ENCODE results near the gene DUOXA2. TPM values are rescaled to one million over a fixed set of nuclear protein-coding genes. Genes with fewer than 3 reads are reported as not detected.

The DUOXA2 gene
- total RNA-seq, 1 donor from 2014 or later, result not detected

DNA sequence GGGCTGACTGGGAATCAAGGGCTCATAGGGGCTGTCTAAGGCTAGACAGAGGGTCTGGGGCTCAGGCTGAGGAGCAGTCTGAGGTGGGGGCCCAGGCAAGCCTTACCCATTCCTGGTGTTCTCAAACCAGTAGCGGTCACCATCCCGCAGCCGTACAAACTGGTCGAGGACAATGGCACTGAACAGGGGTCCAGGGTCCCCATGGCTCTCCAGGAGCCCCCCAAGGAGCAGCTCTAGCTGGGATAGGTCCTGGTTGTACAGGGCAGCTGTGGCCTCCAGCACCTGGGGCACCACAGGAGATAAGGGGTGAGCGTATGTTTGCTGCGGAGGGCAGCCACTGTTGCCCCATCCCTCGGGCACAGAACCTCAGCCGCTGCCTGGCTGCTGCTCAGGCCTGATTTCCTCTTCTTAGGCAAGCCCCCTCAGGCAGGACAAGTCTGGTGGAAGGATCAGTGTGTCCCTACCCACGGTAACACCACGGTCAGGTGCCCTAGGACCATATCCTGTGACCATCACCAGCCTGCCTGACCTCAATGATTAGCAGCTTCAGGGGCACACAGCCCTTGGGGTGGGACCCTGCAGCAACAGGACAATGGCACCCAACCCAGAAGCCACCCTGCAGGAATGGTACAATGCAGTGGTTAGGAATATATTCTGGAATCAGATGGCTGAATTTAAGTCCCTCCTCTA is 6.0 kb upstream of the DUOXA2 start:
- H3K4me3 ChIP-seq (ENCODE audit: insufficient read depth, low read depth, low read length), result no peak overlapping the region
- Mint-ChIP-seq H3K9me3 (ENCODE audit: unreplicated experiment) (peaks cover 6% of the 10 kb centered on the region), H3K27ac (ENCODE audit: unreplicated experiment) (no peak overlapping the region), H3K36me3 (ENCODE audit: low read depth, unreplicated experiment) (no peaks in the 10 kb centered on the region), H3K4me1 (ENCODE audit: low read depth, unreplicated experiment) (no peaks in the 10 kb centered on the region), H3K27me3 (ENCODE audit: low read depth, unreplicated experiment) (peaks cover 69% of the 10 kb centered on the region), H3K4me3 (ENCODE audit: unreplicated experiment) (no peak overlapping the region)
- no peak for DNase-seq (ENCODE audit: low read depth)
- H3K9ac ChIP-seq (ENCODE audit: low read length), result no peak overlapping the region
- no peaks in the 10 kb centered on the region for H3K4me1 ChIP-seq (ENCODE audit: insufficient read depth, low read length)
- no peak for FAIRE-seq
- H4K20me1 ChIP-seq (ENCODE audit: insufficient read depth, low read length), result no peaks in the 10 kb centered on the region
- no peaks in the 10 kb centered on the region for H3K9me3 ChIP-seq (ENCODE audit: insufficient read depth, low read depth, low read length)
- H3K79me2 ChIP-seq (ENCODE audit: insufficient read depth, low read length), result no peaks in the 10 kb centered on the region
- H3K4me2 ChIP-seq (ENCODE audit: low read length), result no peak overlapping the region
- no peak overlapping the region for H2AFZ ChIP-seq (ENCODE audit: low read depth, low read length)
- no peaks in the 10 kb centered on the region for H3K36me3 ChIP-seq (ENCODE audit: insufficient read depth, low read length)
- peaks cover 44% of the 10 kb centered on the region for H3K27me3 ChIP-seq (ENCODE audit: insufficient read depth, low read length)
- TF ChIP-seq CTCF (IDR thresholded peaks at IDR 0.05; ENCODE audit: insufficient read depth, low read depth, low read length), result no peak
- no peak overlapping the region for H3K27ac ChIP-seq (ENCODE audit: low read depth, low read length)

- no peak overlapping the region for H3K4me3 Mint-ChIP-seq (ENCODE audit: unreplicated experiment)
- H3K36me3 ChIP-seq (ENCODE audit: insufficient read depth, low read length), result no peaks in the 10 kb centered on the region
- H4K20me1 ChIP-seq (ENCODE audit: insufficient read depth, low read length), result no peaks in the 10 kb centered on the region
- H3K27ac Mint-ChIP-seq (ENCODE audit: unreplicated experiment), result no peak overlapping the region
- no peak for TF ChIP-seq CTCF (IDR thresholded peaks at IDR 0.05; ENCODE audit: insufficient read depth, low read depth, low read length)
- no peak for TF ChIP-seq EZH2 (IDR thresholded peaks at IDR 0.05; ENCODE audit: insufficient read depth, low read length)
- no peaks in the 10 kb centered on the region for H3K79me2 ChIP-seq (ENCODE audit: insufficient read depth, low read length)
- peaks cover 6% of the 10 kb centered on the region for H3K9me3 Mint-ChIP-seq (ENCODE audit: unreplicated experiment)
- H3K9me3 ChIP-seq (ENCODE audit: insufficient read depth, low read depth, low read length), result no peaks in the 10 kb centered on the region
- H3K4me1 ChIP-seq (ENCODE audit: insufficient read depth, low read length), result no peaks in the 10 kb centered on the region
- no peaks in the 10 kb centered on the region for H3K36me3 Mint-ChIP-seq (ENCODE audit: low read depth, unreplicated experiment)
- H3K9ac ChIP-seq (ENCODE audit: low read length), result no peak overlapping the region
- DNase-seq (ENCODE audit: low read depth), result no peak
- H3K4me2 ChIP-seq (ENCODE audit: low read length), result no peak overlapping the region
- no peak for FAIRE-seq
- no peaks in the 10 kb centered on the region for H3K4me1 Mint-ChIP-seq (ENCODE audit: low read depth, unreplicated experiment)
- peaks cover 79% of the 10 kb centered on the region for H3K27me3 Mint-ChIP-seq (ENCODE audit: low read depth, unreplicated experiment)
- H3K27me3 ChIP-seq (ENCODE audit: insufficient read depth, low read length), result peaks cover 62% of the 10 kb centered on the region
- no peak overlapping the region for H2AFZ ChIP-seq (ENCODE audit: low read depth, low read length)
- H3K4me3 ChIP-seq (ENCODE audit: insufficient read depth, low read depth, low read length), result no peak overlapping the region
- H3K27ac ChIP-seq (ENCODE audit: low read depth, low read length), result no peak overlapping the region
These were observed 3.8 kb upstream of the DUOXA2 start for GRCh38 chr15:45110256-45110820.

Data from astrocyte (in vitro differentiated cells and primary cell).